Dedifferentiated amniotic fluid mesenchymal stem cell (primary cell): ENCODE results near the gene GPR37L1.
"Not testable (repeated sequence)": the region's sequence is repeated elsewhere in the genome, so short reads cannot be mapped to it uniquely, and the experiment has no call there.

Experiments
- DNase-seq: peaks from one replicate; pipeline ENCODE4 v3.0.0-alpha.2; 2016; ENCODE audit errors: extremely low spot score

The GPR37L1 gene

GRCh38 chr1:202168861-202169260 lies 46.1 kb downstream of the GPR37L1 start:
- DNase-seq: no peak

GRCh38 chr1:202170726-202171125 lies 48.0 kb downstream of the GPR37L1 start:
- no peak for DNase-seq

- no peak for DNase-seq
Observed at GRCh38 chr1:202171292-202172014, 48.7 kb downstream of the GPR37L1 start.

- DNase-seq: no peak
Observed at GRCh38 chr1:202172015-202172355, 49.3 kb downstream of the GPR37L1 start.

- DNase-seq: no peak
Observed at GRCh38 chr1:202173993-202174392, 51.3 kb downstream of the GPR37L1 start.

- DNase-seq: no peak
Observed at GRCh38 chr1:202176949-202177927, 54.5 kb downstream of the GPR37L1 start.

- DNase-seq: no peak
Observed at GRCh38 chr1:202179828-202180750, 57.4 kb downstream of the GPR37L1 start.

GRCh38 chr1:202180751-202181139 lies 58.0 kb downstream of the GPR37L1 start:
- DNase-seq: not testable (repeated sequence)

- no peak for DNase-seq
Observed at GRCh38 chr1:202181586-202181985, 58.9 kb downstream of the GPR37L1 start.

GRCh38 chr1:202182040-202182877 lies 59.5 kb downstream of the GPR37L1 start:
- DNase-seq: no peak
